Neural cell (in vitro differentiated cells): ENCODE data around the gene S100A5. TPM values are rescaled to one million over a fixed set of nuclear protein-coding genes. Genes with fewer than 3 reads are reported as not detected.

ENCODE experiments used
- H2AFZ ChIP-seq: fragments of 200-600, 300-800 bp; sonication (generic), shearing (Covaris generic); 2 replicates; pipeline ENCODE4 v1.6.0; 2014; ENCODE audit warnings: low read depth, mild to moderate bottlenecking, antibody characterized with exemption, low read length, moderate library complexity
- H3F3A ChIP-seq: fragments of 200-600 bp; shearing (Covaris generic); 2 replicates; pipeline ENCODE4 v1.6.1; 2016; ENCODE audit warnings: mild to moderate bottlenecking, moderate library complexity, mixed read lengths, antibody characterized with exemption, low read length; ENCODE audit not compliant: insufficient read depth, poor library complexity, severe bottlenecking
- H3K27ac ChIP-seq: fragments of 200-600, 300-800 bp; sonication (generic), shearing (Covaris generic); 2 replicates; pipeline ENCODE4 v1.5.1; 2014; ENCODE audit warnings: mild to moderate bottlenecking, low read length, moderate library complexity
- H3K27me3 ChIP-seq: fragments of 300-800, 200-600 bp; sonication (generic), shearing (Covaris generic); 2 replicates; pipeline ENCODE4 v1.6.0; 2014; ENCODE audit warnings: mild to moderate bottlenecking, low read depth, low read length, moderate library complexity; ENCODE audit not compliant: insufficient read depth
- H3K36me3 ChIP-seq: fragments of 300-800, 200-600 bp; sonication (generic), shearing (Covaris generic); 2 replicates; pipeline ENCODE4 v1.5.1; 2014; ENCODE audit warnings: mild to moderate bottlenecking, antibody characterized with exemption, low read length, moderate library complexity; ENCODE audit not compliant: insufficient read depth
- H3K4me2 ChIP-seq: fragments of 300-800, 200-600 bp; sonication (generic), shearing (Covaris generic); 2 replicates; pipeline ENCODE4 v1.6.0; 2014; ENCODE audit warnings: mild to moderate bottlenecking, low read length
- H3K4me3 ChIP-seq: fragments of 300-800, 200-600 bp; sonication (generic), shearing (Covaris generic); 2 replicates; pipeline ENCODE4 v1.5.1; 2014; ENCODE audit warnings: mild to moderate bottlenecking, low read length, moderate library complexity
- H3K79me2 ChIP-seq: fragments of 200-600 bp; shearing (Covaris generic); replicated peaks from 2 replicates; pipeline ENCODE4 v1.6.0; 2014; ENCODE audit warnings: mild to moderate bottlenecking, low read length, moderate library complexity; ENCODE audit not compliant: insufficient read depth
- H3K9ac ChIP-seq: fragments of 300-800, 200-600 bp; sonication (generic), shearing (Covaris generic); 2 replicates; pipeline ENCODE4 v1.6.1; 2016; ENCODE audit warnings: mild to moderate bottlenecking, low read length, mixed read lengths
- H3K9me2 ChIP-seq: fragments of 200-600 bp; shearing (Covaris generic); 2 replicates; pipeline ENCODE4 v1.6.1; 2016; ENCODE audit warnings: mild to moderate bottlenecking, low read length, mixed read lengths; ENCODE audit not compliant: insufficient read depth
- H3K9me3 ChIP-seq: fragments of 200-600, 300-800 bp; sonication (generic), shearing (Covaris generic); 2 replicates; pipeline ENCODE4 v1.6.1; 2016; ENCODE audit warnings: mild to moderate bottlenecking, mixed run types, low read length, moderate library complexity, mixed read lengths
- H4K20me1 ChIP-seq: fragments of 200-600 bp; shearing (Covaris generic); 2 replicates; pipeline ENCODE4 v1.6.1; 2016; ENCODE audit warnings: mild to moderate bottlenecking, mixed run types; ENCODE audit not compliant: insufficient read depth
- EP300 ChIP-seq: fragments of 450-650 bp; conservative IDR thresholded peaks from 2 replicates; pipeline ENCODE4 v1.6.1; 2014; ENCODE audit warnings: antibody characterized with exemption, mild to moderate bottlenecking, moderate library complexity; ENCODE audit not compliant: poor library complexity, severe bottlenecking
- EZH2 ChIP-seq: fragments of 200-600, 300-800 bp; shearing (Covaris generic), sonication (generic); IDR thresholded peaks from 2 replicates; pipeline ENCODE4 v1.6.1; 2014; ENCODE audit warnings: antibody characterized with exemption, low read length, borderline replicate concordance, mild to moderate bottlenecking; ENCODE audit not compliant: insufficient read depth, poor library complexity, severe bottlenecking
- MXI1 ChIP-seq: fragments of 450-650 bp; conservative IDR thresholded peaks from 2 replicates; pipeline ENCODE4 v1.6.1; 2014; ENCODE audit warnings: antibody characterized with exemption, mild to moderate bottlenecking; ENCODE audit not compliant: poor library complexity, severe bottlenecking
- POLR2AphosphoS5 ChIP-seq: IDR thresholded peaks from 2 replicates; pipeline ENCODE4 v1.6.1; 2012
- RAD21 ChIP-seq: fragments of 450-650 bp; conservative IDR thresholded peaks from 2 replicates; pipeline ENCODE4 v1.6.1; 2014; ENCODE audit warnings: antibody characterized with exemption, mild to moderate bottlenecking, moderate library complexity
- SMC3 ChIP-seq: fragments of 450-650 bp; conservative IDR thresholded peaks from 2 replicates; pipeline ENCODE4 v1.6.1; 2014; ENCODE audit warnings: antibody characterized with exemption, mild to moderate bottlenecking, moderate library complexity; ENCODE audit not compliant: poor library complexity
- TAF1 ChIP-seq: IDR thresholded peaks from 2 replicates; pipeline ENCODE4 v1.6.1; 2012; ENCODE audit warnings: low read depth
- polyA plus RNA-seq: library from polyadenylated mRNA; depleted of rRNA; stranded (reverse); fragments of >200 nt; gene quantifications from 2 replicates; pipeline ENCODE4 v1.2.3, GENCODE V29; 2014
- TF ChIP-seq, protein P1 (sequence below): fragments of 450-650 bp; IDR thresholded peaks from 2 replicates; pipeline ENCODE4 v1.5.1; 2014; ENCODE audit warnings: antibody characterized with exemption, mild to moderate bottlenecking, moderate library complexity; ENCODE audit not compliant: poor library complexity, severe bottlenecking
- TF ChIP-seq, protein P2 (sequence below): IDR thresholded peaks from 2 replicates; pipeline ENCODE4 v1.6.1; 2012; ENCODE audit warnings: borderline replicate concordance

S100A5 gene
- polyA plus RNA-seq, 1 donor from 2014 or later, result not detected

DNA sequence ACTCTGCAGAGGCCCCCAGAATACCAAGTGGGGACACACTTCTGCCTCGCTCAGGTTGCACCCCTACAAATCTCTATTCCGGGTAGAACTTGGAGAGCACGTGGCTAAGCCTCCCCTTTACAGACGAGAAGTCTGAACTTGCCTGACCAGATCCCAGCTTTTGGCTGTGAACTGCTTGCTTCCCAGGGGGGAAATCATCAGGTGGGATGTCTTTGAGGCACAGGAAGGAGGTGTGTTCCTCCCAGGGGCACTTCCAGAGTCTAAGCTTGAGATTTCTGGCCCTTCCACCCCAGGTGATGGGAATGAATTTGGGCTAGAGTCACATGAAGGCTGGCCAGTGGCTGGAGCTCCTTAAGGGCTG, 9.6 kb upstream of the S100A5 start:
- H3K9ac ChIP-seq, result no peak overlapping the region

DNA sequence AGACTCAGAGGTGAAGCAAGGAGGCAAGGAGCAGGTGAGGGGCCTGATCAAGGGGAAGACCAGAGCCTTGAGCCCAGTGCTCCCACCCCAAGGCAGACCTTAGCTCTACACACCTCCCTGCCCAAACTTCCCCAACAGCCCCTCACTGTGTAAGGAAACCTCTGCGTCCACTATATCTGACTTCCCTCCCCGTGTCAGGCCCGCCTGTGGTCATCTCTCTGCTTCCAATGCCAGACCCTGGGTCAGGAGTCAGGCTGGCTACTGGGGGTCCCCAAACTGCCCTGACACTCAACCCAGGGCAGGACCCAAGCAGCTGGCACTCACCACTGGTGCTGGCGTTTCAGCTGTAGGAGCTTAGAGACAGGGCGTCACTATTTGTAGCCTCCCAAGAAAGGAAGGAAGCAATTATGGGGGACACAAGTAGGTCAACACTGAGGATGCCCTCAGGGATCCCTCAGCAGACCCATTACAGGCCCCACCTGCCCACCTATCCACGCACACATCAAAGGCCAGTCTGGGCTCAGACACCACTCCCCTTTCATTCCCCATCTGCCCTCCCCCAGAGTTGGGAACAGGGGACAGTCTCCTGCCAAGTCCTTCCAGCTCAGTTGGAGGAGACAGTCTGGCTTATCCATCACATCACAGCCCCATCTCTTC, 9.1 kb upstream of the S100A5 start:
- TF ChIP-seq, protein P1, sequence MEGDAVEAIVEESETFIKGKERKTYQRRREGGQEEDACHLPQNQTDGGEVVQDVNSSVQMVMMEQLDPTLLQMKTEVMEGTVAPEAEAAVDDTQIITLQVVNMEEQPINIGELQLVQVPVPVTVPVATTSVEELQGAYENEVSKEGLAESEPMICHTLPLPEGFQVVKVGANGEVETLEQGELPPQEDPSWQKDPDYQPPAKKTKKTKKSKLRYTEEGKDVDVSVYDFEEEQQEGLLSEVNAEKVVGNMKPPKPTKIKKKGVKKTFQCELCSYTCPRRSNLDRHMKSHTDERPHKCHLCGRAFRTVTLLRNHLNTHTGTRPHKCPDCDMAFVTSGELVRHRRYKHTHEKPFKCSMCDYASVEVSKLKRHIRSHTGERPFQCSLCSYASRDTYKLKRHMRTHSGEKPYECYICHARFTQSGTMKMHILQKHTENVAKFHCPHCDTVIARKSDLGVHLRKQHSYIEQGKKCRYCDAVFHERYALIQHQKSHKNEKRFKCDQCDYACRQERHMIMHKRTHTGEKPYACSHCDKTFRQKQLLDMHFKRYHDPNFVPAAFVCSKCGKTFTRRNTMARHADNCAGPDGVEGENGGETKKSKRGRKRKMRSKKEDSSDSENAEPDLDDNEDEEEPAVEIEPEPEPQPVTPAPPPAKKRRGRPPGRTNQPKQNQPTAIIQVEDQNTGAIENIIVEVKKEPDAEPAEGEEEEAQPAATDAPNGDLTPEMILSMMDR, result no peak
- TF ChIP-seq EZH2, result no peak
- no peak for TF ChIP-seq SMC3
- TF ChIP-seq TAF1, result no peak
- no peak for TF ChIP-seq POLR2AphosphoS5
- TF ChIP-seq, protein P2, sequence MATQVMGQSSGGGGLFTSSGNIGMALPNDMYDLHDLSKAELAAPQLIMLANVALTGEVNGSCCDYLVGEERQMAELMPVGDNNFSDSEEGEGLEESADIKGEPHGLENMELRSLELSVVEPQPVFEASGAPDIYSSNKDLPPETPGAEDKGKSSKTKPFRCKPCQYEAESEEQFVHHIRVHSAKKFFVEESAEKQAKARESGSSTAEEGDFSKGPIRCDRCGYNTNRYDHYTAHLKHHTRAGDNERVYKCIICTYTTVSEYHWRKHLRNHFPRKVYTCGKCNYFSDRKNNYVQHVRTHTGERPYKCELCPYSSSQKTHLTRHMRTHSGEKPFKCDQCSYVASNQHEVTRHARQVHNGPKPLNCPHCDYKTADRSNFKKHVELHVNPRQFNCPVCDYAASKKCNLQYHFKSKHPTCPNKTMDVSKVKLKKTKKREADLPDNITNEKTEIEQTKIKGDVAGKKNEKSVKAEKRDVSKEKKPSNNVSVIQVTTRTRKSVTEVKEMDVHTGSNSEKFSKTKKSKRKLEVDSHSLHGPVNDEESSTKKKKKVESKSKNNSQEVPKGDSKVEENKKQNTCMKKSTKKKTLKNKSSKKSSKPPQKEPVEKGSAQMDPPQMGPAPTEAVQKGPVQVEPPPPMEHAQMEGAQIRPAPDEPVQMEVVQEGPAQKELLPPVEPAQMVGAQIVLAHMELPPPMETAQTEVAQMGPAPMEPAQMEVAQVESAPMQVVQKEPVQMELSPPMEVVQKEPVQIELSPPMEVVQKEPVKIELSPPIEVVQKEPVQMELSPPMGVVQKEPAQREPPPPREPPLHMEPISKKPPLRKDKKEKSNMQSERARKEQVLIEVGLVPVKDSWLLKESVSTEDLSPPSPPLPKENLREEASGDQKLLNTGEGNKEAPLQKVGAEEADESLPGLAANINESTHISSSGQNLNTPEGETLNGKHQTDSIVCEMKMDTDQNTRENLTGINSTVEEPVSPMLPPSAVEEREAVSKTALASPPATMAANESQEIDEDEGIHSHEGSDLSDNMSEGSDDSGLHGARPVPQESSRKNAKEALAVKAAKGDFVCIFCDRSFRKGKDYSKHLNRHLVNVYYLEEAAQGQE, result no peak
- no peak for TF ChIP-seq EP300
- no peak for TF ChIP-seq MXI1
- TF ChIP-seq RAD21, result no peak
- Histone ChIP-seq H3K27ac (no peak overlapping the region), H3K9ac (no peak overlapping the region), H4K20me1 (no peaks in the 10 kb centered on the region), H3K36me3 (no peaks in the 10 kb centered on the region), H3K27me3 (no peaks in the 10 kb centered on the region), H3K9me3 (no peaks in the 10 kb centered on the region), H3K4me3 (no peak overlapping the region), H3K79me2 (no peaks in the 10 kb centered on the region), H2AFZ (no peak overlapping the region), H3K4me2 (no peak overlapping the region), H3K9me2 (no peaks in the 10 kb centered on the region), H3F3A (no peaks in the 10 kb centered on the region)

More for the DNA sequence above, 9.6 kb upstream of the S100A5 start:
- Histone ChIP-seq H2AFZ (no peak overlapping the region), H3K36me3 (no peaks in the 10 kb centered on the region), H3K9me3 (no peaks in the 10 kb centered on the region), H3K4me2 (no peak overlapping the region), H3K27ac (no peak overlapping the region), H4K20me1 (no peaks in the 10 kb centered on the region), H3K9me2 (no peaks in the 10 kb centered on the region), H3K27me3 (no peaks in the 10 kb centered on the region), H3K79me2 (no peaks in the 10 kb centered on the region), H3K4me3 (no peak overlapping the region), H3F3A (no peaks in the 10 kb centered on the region)
- no peak for TF ChIP-seq RAD21
- no peak for TF ChIP-seq MXI1
- no peak for TF ChIP-seq POLR2AphosphoS5
- no peak for TF ChIP-seq TAF1
- TF ChIP-seq, protein P2, result no peak
- no peak for TF ChIP-seq EP300
- no peak for TF ChIP-seq EZH2
- TF ChIP-seq, protein P1, result no peak
- TF ChIP-seq SMC3, result no peak
